ENCODE data around the gene ATP13A1. TPM values are rescaled to one million over a fixed set of nuclear protein-coding genes. Genes with fewer than 3 reads are reported as not detected.

The ATP13A1 gene
- total RNA-seq, 4 donors from 2014 or later: 223 to 465 (median 285) TPM

- Histone ChIP-seq H3K27me3 (no peaks in the 10 kb centered on the region), H3K4me3 (peak overlapping the region; percentile 83 to 92 (median 90)), H3K9me3 (no peaks in the 10 kb centered on the region), H3K27ac (peak overlapping the region; percentile 82 to 97 (median 90)), H3K4me1 (peaks cover 0 to 7% (median 3%) of the 10 kb centered on the region in 4 donors), H3K36me3 (peaks cover 0 to 38% (median 0%) of the 10 kb centered on the region in 3 donors)
- no peak for DNase-seq
- TF ChIP-seq POLR2A (IDR thresholded peaks at IDR 0.05): no peak
- TF ChIP-seq, protein P1, sequence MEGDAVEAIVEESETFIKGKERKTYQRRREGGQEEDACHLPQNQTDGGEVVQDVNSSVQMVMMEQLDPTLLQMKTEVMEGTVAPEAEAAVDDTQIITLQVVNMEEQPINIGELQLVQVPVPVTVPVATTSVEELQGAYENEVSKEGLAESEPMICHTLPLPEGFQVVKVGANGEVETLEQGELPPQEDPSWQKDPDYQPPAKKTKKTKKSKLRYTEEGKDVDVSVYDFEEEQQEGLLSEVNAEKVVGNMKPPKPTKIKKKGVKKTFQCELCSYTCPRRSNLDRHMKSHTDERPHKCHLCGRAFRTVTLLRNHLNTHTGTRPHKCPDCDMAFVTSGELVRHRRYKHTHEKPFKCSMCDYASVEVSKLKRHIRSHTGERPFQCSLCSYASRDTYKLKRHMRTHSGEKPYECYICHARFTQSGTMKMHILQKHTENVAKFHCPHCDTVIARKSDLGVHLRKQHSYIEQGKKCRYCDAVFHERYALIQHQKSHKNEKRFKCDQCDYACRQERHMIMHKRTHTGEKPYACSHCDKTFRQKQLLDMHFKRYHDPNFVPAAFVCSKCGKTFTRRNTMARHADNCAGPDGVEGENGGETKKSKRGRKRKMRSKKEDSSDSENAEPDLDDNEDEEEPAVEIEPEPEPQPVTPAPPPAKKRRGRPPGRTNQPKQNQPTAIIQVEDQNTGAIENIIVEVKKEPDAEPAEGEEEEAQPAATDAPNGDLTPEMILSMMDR (IDR thresholded peaks at IDR 0.05): no peak
Measured at GRCh38 chr19:19644054-19644388, 19.5 kb downstream of the ATP13A1 start.

GRCh38 chr19:19643158-19644053, 20.1 kb downstream of the ATP13A1 start, which contains the start of gene GMIP:
GMIP (minus strand) TSS chr19:19643657; CDS start chr19:19643529, 128 bp downstream.
- TF ChIP-seq, protein P1 (IDR thresholded peaks at IDR 0.05): peak; percentile 79 to 92 (median 88)
- TF ChIP-seq POLR2A (IDR thresholded peaks at IDR 0.05): peak; percentile 76 to 84
- Histone ChIP-seq H3K4me1 (peaks cover 0 to 7% (median 3%) of the 10 kb centered on the region in 4 donors), H3K36me3 (peaks cover 0 to 37% (median 0%) of the 10 kb centered on the region in 3 donors), H3K9me3 (no peaks in the 10 kb centered on the region), H3K27me3 (no peaks in the 10 kb centered on the region), H3K27ac (peak within 1 kb of the TSS; percentile 82 to 97 (median 90)), H3K4me3 (peak within 1 kb of the TSS; percentile 83 to 92 (median 90))
- DNase-seq: peak; percentile 93 to 96 (median 94)

DNA sequence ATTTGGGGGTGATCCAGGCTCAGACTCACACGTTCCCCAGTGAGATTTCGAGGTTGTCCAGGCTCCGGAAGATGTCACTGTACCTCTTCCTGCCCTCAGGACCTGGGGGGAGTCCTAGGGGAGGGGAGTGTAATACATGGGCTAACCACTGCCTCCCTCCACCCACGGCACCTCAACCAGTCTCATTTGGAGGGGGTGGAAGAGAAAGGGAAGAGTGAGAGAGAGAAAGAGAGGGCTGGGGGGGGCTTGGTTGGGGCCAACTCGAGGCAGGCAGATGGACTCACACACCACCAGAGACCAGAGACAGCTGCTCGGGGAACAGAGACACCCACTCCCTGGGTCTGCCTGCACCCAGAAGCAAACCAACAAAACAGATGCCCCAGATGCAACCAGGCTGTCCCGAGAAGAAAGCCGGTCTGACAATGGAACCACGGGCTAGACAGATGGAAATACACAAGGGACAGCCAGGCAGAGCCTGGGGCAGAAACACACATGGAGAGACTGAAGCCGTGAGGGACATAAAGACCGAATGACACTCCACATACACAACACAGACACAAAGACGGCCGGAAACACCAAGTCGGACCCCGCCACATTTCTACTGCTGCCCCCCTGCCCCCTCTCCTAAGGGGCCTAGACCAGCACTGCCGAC, 20.8 kb downstream of the ATP13A1 start:
- H3K27me3 ChIP-seq: no peaks in the 10 kb centered on the region
- H3K27ac ChIP-seq: peak overlapping the region; percentile 82 to 97 (median 90)
- no peaks in the 10 kb centered on the region for H3K9me3 ChIP-seq
- peaks cover 0 to 7% (median 3%) of the 10 kb centered on the region in 4 donors for H3K4me1 ChIP-seq
- peaks cover 0 to 42% (median 0%) of the 10 kb centered on the region in 3 donors for H3K36me3 ChIP-seq
- TF ChIP-seq, protein P1 (IDR thresholded peaks at IDR 0.05): peak in 1 of 6 experiments; percentile 5
- no peak for TF ChIP-seq POLR2A (IDR thresholded peaks at IDR 0.05)
- peak overlapping the region; percentile 83 to 92 (median 90) for H3K4me3 ChIP-seq
- DNase-seq: peak in 2 of 3 donors; percentile 66 to 69

DNA sequence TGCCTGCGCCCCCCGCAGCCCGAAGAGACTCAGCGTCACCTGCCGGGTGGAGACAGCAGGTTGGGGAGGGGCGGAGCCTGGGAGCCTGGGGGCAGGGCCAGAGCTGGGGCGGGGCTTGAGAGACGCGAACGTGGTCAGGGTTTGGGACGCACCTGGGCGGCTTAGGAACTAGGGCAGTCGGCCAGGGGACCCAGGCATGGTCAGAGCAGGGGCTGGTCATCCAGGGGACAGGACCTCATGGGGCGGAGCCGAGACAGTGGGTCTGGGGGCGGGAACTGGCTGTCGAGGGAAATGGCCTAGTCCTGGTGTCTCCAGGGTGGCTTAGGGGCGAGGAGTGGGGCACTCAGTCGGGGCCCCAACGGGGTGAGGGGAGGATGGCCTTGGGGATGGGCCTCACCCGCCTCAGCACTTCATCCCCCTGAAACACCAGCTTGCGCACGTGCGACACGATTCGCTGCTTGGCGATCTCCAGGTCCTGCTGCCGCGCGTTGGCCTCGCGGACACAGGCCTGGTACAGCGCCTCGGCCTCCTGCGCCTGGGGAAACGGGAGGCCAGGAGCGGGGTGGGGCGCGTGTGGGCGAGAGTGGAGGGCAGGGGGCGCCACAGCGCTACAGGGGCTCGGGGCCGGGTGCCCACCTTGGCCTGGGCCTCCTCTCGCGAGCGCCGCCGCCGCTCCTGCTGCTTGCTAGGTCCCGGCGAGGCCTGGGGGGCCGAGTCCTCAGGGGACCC, 25.8 kb downstream of the ATP13A1 start:
- no peak for TF ChIP-seq POLR2A (IDR thresholded peaks at IDR 0.05)
- TF ChIP-seq, protein P1 (IDR thresholded peaks at IDR 0.05): no peak
- no peak for DNase-seq
- no peaks in the 10 kb centered on the region for H3K9me3 ChIP-seq
- peaks cover 0 to 7% (median 1%) of the 10 kb centered on the region in 4 donors for H3K4me1 ChIP-seq
- H3K4me3 ChIP-seq: no peak overlapping the region
- no peak overlapping the region for H3K27ac ChIP-seq
- H3K36me3 ChIP-seq: peaks cover 0 to 59% (median 0%) of the 10 kb centered on the region in 3 donors
- H3K27me3 ChIP-seq: no peaks in the 10 kb centered on the region

GRCh38 chr19:19637186-19637522, 26.3 kb downstream of the ATP13A1 start:
- Histone ChIP-seq H3K9me3 (no peaks in the 10 kb centered on the region), H3K27ac (no peak overlapping the region), H3K4me3 (no peak overlapping the region), H3K27me3 (no peaks in the 10 kb centered on the region), H3K36me3 (peaks cover 0 to 59% (median 0%) of the 10 kb centered on the region in 3 donors), H3K4me1 (peaks cover 0 to 5% (median 0%) of the 10 kb centered on the region in 4 donors)
- no peak for DNase-seq
- TF ChIP-seq POLR2A (IDR thresholded peaks at IDR 0.05): no peak
- TF ChIP-seq, protein P1 (IDR thresholded peaks at IDR 0.05): no peak

All from Peyer's patch (tissue), 4 donors.